ENCODE data around the gene GRK5.
"Not testable (repeated sequence)": the region's sequence is repeated elsewhere in the genome, so short reads cannot be mapped to it uniquely, and the experiment has no call there.

GRK5 gene

GRCh38 chr10:119222966-119223386, 15.6 kb downstream of the GRK5 start:
- no peak for DNase-seq (ENCODE audit: low spot score)
- TF ChIP-seq CTCF (IDR thresholded peaks at IDR 0.05; ENCODE audit: extremely low read depth, missing control alignments): no peak

DNA sequence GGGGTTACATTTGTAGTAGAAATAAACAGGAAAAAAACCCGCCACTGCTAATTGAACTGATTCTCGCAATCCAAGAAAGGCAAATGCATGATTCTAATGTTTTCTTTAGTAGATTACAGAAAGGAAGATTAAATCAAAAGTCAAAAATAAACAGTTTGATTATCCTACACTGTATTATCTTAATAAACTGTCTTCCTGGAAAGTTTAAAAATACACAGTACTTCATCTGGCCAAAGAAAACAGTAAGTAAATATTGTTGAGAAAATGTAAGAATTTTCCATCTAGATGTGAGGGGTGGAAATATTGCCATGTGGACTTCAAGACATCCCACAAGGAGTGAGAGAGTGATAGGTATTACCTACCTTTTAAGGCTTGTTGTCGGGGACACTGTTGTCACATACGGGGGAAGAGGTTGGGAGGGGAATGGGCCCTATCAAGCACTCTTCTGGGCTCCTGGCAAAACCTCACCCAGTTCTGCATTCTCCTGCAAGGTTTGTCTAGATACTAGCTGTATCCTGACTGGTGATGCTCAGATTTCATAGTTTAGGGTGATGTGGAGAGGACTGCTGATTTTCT, 17.8 kb downstream of the GRK5 start:
- no peak for TF ChIP-seq CTCF (IDR thresholded peaks at IDR 0.05; ENCODE audit: extremely low read depth, missing control alignments)
- DNase-seq (ENCODE audit: low spot score): no peak

- TF ChIP-seq CTCF (IDR thresholded peaks at IDR 0.05; ENCODE audit: extremely low read depth, missing control alignments): no peak
These were observed 20.5 kb downstream of the GRK5 start for GRCh38 chr10:119227825-119228224.

DNA sequence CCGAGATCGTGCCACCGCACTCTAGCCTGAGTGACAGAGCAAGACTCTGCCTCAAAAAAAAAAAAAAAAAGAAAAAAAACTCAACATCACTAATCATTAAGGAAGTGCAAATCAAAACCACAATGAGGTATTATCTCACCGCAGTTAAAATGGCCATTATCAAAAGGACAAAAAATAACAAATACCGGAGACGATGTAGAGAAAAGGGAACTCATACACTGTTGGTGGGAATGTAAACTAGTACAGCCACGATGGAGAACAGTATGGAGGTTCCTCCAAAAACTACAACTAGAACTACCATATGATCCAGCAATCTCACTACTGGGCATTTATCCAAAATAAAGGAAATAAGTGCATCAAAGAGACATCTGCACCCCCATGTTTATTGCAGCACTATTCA, 24.3 kb downstream of the GRK5 start:
- no peak for TF ChIP-seq CTCF (IDR thresholded peaks at IDR 0.05; ENCODE audit: extremely low read depth, missing control alignments)
- DNase-seq (ENCODE audit: low spot score): no peak

More at GRCh38 chr10:119227825-119228224, 20.5 kb downstream of the GRK5 start:
- DNase-seq (ENCODE audit: low spot score): no peak

DNA sequence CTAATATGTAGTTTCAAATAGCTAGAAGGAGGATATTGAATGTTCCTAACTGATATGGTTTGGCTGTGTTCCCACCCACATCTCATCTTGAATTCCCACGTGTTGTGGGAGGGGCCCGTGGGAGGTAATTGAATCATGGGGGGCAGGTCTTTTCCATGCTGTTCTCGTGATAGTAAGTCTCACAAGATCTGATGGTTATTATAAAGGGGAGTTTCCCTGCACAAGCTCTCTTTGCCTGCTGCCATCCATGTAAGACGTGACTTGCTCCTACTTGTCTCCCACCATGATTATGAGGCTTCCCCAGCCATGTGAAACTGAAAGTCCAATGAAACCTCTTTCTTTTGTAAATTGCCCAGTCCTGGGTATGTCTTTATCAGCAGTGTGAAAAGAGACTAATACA, 25.1 kb downstream of the GRK5 start:
- DNase-seq (ENCODE audit: low spot score): not testable (repeated sequence)

GRCh38 chr10:119233123-119233820, 25.9 kb downstream of the GRK5 start:
- DNase-seq (ENCODE audit: low spot score): no peak
- TF ChIP-seq CTCF (IDR thresholded peaks at IDR 0.05; ENCODE audit: extremely low read depth, missing control alignments): no peak

DNA sequence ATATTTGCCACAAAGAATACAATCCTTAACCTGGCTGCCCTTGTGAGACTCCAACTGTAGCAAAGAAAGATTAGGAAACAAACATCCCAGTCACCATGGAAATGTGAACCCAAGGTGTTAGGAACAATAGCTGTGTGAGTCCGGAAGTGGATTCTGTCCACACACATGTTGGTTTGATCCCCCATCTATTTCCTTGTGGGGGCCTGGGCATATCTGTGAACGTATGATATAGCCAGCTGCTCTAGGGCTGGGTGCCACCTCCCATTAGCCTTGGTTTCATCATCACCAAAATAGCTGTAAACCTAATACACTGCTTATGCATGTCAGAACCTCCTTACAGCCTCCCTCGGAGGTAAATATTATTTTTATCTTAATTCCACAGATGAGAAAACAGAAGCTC, 26.4 kb downstream of the GRK5 start:
- no peak for DNase-seq (ENCODE audit: low spot score)
- no peak for TF ChIP-seq CTCF (IDR thresholded peaks at IDR 0.05; ENCODE audit: extremely low read depth, missing control alignments)

DNA sequence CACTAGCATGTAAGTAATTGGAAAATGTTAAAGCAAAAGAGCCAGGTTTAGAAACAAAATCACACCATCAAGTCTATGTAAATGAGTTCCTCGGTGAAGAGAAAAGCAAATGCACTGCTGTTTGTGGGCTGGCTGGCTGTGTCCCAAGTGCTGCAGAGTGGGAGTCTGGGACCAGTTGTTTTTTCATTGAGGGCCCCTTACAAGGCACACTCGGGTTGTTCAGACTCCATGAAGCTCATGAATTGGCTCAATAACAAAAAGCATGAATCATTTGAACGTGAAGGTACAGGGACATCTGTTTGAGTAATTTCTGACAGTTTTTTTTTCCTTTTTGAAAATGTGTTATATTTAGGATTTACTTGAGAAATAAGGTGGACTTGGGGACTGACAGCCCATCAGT, 28.0 kb downstream of the GRK5 start:
- no peak for TF ChIP-seq CTCF (IDR thresholded peaks at IDR 0.05; ENCODE audit: extremely low read depth, missing control alignments)
- DNase-seq (ENCODE audit: low spot score): no peak

Data from GM20000 (cell line).